Measurements from ENCODE around the gene PRRT4.

PRRT4 gene

GRCh38 chr7:128361411-128362379 lies at the start of gene PRRT4:
Gene PRRT4 (minus strand): TSS chr7:128361690.
- Histone ChIP-seq H3K4me1 (ENCODE audit: insufficient read depth, low read length) (no peaks in the 10 kb centered on the region; the same call in 1 of the 2 replicates), H3K9ac (ENCODE audit: low read depth, low read length) (peak within 1 kb of the TSS; percentile 78; the same call in 1 of the 2 replicates), H3K36me3 (ENCODE audit: insufficient read depth, low read length) (no peaks in the 10 kb centered on the region), H3K9me3 (ENCODE audit: control insufficient read depth, insufficient read depth, low read length) (no peaks in the 10 kb centered on the region)

- peak overlapping the region; percentile 56; the same call in 1 of the 2 replicates for H3K9ac ChIP-seq (ENCODE audit: low read depth, low read length)
- no peaks in the 10 kb centered on the region for H3K9me3 ChIP-seq (ENCODE audit: control insufficient read depth, insufficient read depth, low read length)
- H3K4me1 ChIP-seq (ENCODE audit: insufficient read depth, low read length): peaks cover 10% of the 10 kb centered on the region; the same call in 1 of the 2 replicates
- no peaks in the 10 kb centered on the region for H3K36me3 ChIP-seq (ENCODE audit: insufficient read depth, low read length)
Measured at GRCh38 chr7:128410451-128410753, 48.9 kb upstream of the PRRT4 start.

GRCh38 chr7:128409596-128410450 lies 48.3 kb upstream of the PRRT4 start, which contains the start of gene IMPDH1:
Gene IMPDH1 (minus strand): TSS chr7:128409982. CDS start chr7:128409901, 81 bp downstream.
- Histone ChIP-seq H3K9me3 (ENCODE audit: control insufficient read depth, insufficient read depth, low read length) (no peaks in the 10 kb centered on the region), H3K9ac (ENCODE audit: low read depth, low read length) (peak within 1 kb of the TSS; percentile 56; the same call in 1 of the 2 replicates), H3K36me3 (ENCODE audit: insufficient read depth, low read length) (no peaks in the 10 kb centered on the region), H3K4me1 (ENCODE audit: insufficient read depth, low read length) (peaks cover 13% of the 10 kb centered on the region; the same call in 1 of the 2 replicates)

- peak overlapping the region; percentile 56; the same call in 1 of the 2 replicates for H3K9ac ChIP-seq (ENCODE audit: low read depth, low read length)
Measured at GRCh38 chr7:128408709-128409595, 47.5 kb upstream of the PRRT4 start.

GRCh38 chr7:128407751-128408708 lies 46.5 kb upstream of the PRRT4 start:
- Histone ChIP-seq H3K36me3 (ENCODE audit: insufficient read depth, low read length) (no peaks in the 10 kb centered on the region), H3K9ac (ENCODE audit: low read depth, low read length) (no peak overlapping the region), H3K4me1 (ENCODE audit: insufficient read depth, low read length) (peaks cover 23% of the 10 kb centered on the region; the same call in 1 of the 2 replicates), H3K9me3 (ENCODE audit: control insufficient read depth, insufficient read depth, low read length) (no peaks in the 10 kb centered on the region)

More at GRCh38 chr7:128408709-128409595, 47.5 kb upstream of the PRRT4 start:
- no peaks in the 10 kb centered on the region for H3K9me3 ChIP-seq (ENCODE audit: control insufficient read depth, insufficient read depth, low read length)
- no peaks in the 10 kb centered on the region for H3K36me3 ChIP-seq (ENCODE audit: insufficient read depth, low read length)
- peaks cover 21% of the 10 kb centered on the region; the same call in 1 of the 2 replicates for H3K4me1 ChIP-seq (ENCODE audit: insufficient read depth, low read length)

- no peaks in the 10 kb centered on the region for H3K36me3 ChIP-seq (ENCODE audit: insufficient read depth, low read length)
- no peak overlapping the region for H3K9ac ChIP-seq (ENCODE audit: low read depth, low read length)
- H3K9me3 ChIP-seq (ENCODE audit: control insufficient read depth, insufficient read depth, low read length): no peaks in the 10 kb centered on the region
- peaks cover 23% of the 10 kb centered on the region; the same call in 1 of the 2 replicates for H3K4me1 ChIP-seq (ENCODE audit: insufficient read depth, low read length)
Measured at GRCh38 chr7:128407233-128407589, 45.7 kb upstream of the PRRT4 start.

- Histone ChIP-seq H3K36me3 (ENCODE audit: insufficient read depth, low read length) (no peaks in the 10 kb centered on the region), H3K4me1 (ENCODE audit: insufficient read depth, low read length) (peaks cover 23% of the 10 kb centered on the region; the same call in 1 of the 2 replicates), H3K9ac (ENCODE audit: low read depth, low read length) (no peak overlapping the region), H3K9me3 (ENCODE audit: control insufficient read depth, insufficient read depth, low read length) (no peaks in the 10 kb centered on the region)
Measured at GRCh38 chr7:128406314-128407232, 45.1 kb upstream of the PRRT4 start.

- Histone ChIP-seq H3K9ac (ENCODE audit: low read depth, low read length) (peak overlapping the region; percentile 57), H3K4me1 (ENCODE audit: insufficient read depth, low read length) (peaks cover 23% of the 10 kb centered on the region; the same call in 1 of the 2 replicates), H3K36me3 (ENCODE audit: insufficient read depth, low read length) (no peaks in the 10 kb centered on the region), H3K9me3 (ENCODE audit: control insufficient read depth, insufficient read depth, low read length) (no peaks in the 10 kb centered on the region)
Measured at GRCh38 chr7:128405471-128406313, 44.2 kb upstream of the PRRT4 start.

GRCh38 chr7:128404886-128405470 lies 43.5 kb upstream of the PRRT4 start:
- H3K9me3 ChIP-seq (ENCODE audit: control insufficient read depth, insufficient read depth, low read length): no peaks in the 10 kb centered on the region
- H3K9ac ChIP-seq (ENCODE audit: low read depth, low read length): peak overlapping the region; percentile 57; the same call in 1 of the 2 replicates
- H3K36me3 ChIP-seq (ENCODE audit: insufficient read depth, low read length): no peaks in the 10 kb centered on the region; the same call in 1 of the 2 replicates
- H3K4me1 ChIP-seq (ENCODE audit: insufficient read depth, low read length): peaks cover 23% of the 10 kb centered on the region; the same call in 1 of the 2 replicates

GRCh38 chr7:128404143-128404681 lies 42.7 kb upstream of the PRRT4 start:
- Histone ChIP-seq H3K36me3 (ENCODE audit: insufficient read depth, low read length) (no peaks in the 10 kb centered on the region; the same call in 1 of the 2 replicates), H3K9ac (ENCODE audit: low read depth, low read length) (no peak overlapping the region), H3K4me1 (ENCODE audit: insufficient read depth, low read length) (peaks cover 23% of the 10 kb centered on the region; the same call in 1 of the 2 replicates), H3K9me3 (ENCODE audit: control insufficient read depth, insufficient read depth, low read length) (no peaks in the 10 kb centered on the region)

- H3K36me3 ChIP-seq (ENCODE audit: insufficient read depth, low read length): no peaks in the 10 kb centered on the region; the same call in 1 of the 2 replicates
- peaks cover 18% of the 10 kb centered on the region; the same call in 1 of the 2 replicates for H3K4me1 ChIP-seq (ENCODE audit: insufficient read depth, low read length)
- no peak overlapping the region for H3K9ac ChIP-seq (ENCODE audit: low read depth, low read length)
- H3K9me3 ChIP-seq (ENCODE audit: control insufficient read depth, insufficient read depth, low read length): no peaks in the 10 kb centered on the region
Measured at GRCh38 chr7:128403676-128404075, 42.2 kb upstream of the PRRT4 start.

Data from ES-I3 (cell line).